HEK293 (cell line): ENCODE results near the gene TCP11.

Experiments
- CTCF ChIP-seq: fragments of 450-650 bp; formaldehyde crosslinking; IDR thresholded peaks from 2 replicates; pipeline ENCODE4 v1.5.1; 2016; ENCODE audit warnings: missing biosample characterization, missing genetic modification characterization
- GLI2 ChIP-seq: fragments of 450-650 bp; formaldehyde crosslinking; IDR thresholded peaks from 2 replicates; pipeline ENCODE4; 2017; ENCODE audit warnings: missing biosample characterization, missing genetic modification characterization, low read depth, borderline replicate concordance
- REST ChIP-seq: fragments of 450-650 bp; formaldehyde crosslinking; IDR thresholded peaks from 2 replicates; pipeline ENCODE4 v1.5.1; 2016; ENCODE audit warnings: missing biosample characterization, missing genetic modification characterization
- ZNF239 ChIP-seq: fragments of 450-650 bp; formaldehyde crosslinking; IDR thresholded peaks from 2 replicates; pipeline ENCODE4 v1.5.1; 2016; ENCODE audit warnings: missing biosample characterization, missing genetic modification characterization
- ZNF366 ChIP-seq: fragments of 450-650 bp; formaldehyde crosslinking; conservative IDR thresholded peaks from 2 replicates; pipeline ENCODE4 v1.5.1; 2016; ENCODE audit warnings: missing biosample characterization, missing genetic modification characterization
- ZNF785 ChIP-seq: fragments of 450-650 bp; formaldehyde crosslinking; IDR thresholded peaks from 2 replicates; pipeline ENCODE4 v1.5.1; 2016; ENCODE audit warnings: missing biosample characterization, missing genetic modification characterization

GRCh38 chr6:35068644-35069043 lies 72.5 kb downstream of the TCP11 start:
- TF ChIP-seq ZNF239 (no peak), CTCF (tag by site-specific recombination) (no peak), REST (tag by site-specific recombination) (no peak), ZNF785 (tag by site-specific recombination) (no peak), GLI2 (tag by site-specific recombination) (no peak), ZNF366 (tag by site-specific recombination) (no peak)
